Dendritic cell treated with granulocyte-macrophage colony-stimulating factor and Interleukin-4, amounts not matched to agents 40 ng/mL and 50 ng/mL, for 4 days (primary cell): Measurements from ENCODE around the gene FBXL7.

Experiments used
- H3K27ac Mint-ChIP-seq: one replicate; pipeline ENCODE4 v1.8.0; 2022; ENCODE audit warnings: mild to moderate bottlenecking, mixed read lengths
- H3K27me3 Mint-ChIP-seq: one replicate; pipeline ENCODE4 v1.8.0; 2022; ENCODE audit warnings: mild to moderate bottlenecking, mixed read lengths
- H3K36me3 Mint-ChIP-seq: one replicate; pipeline ENCODE4 v1.8.0; 2022; ENCODE audit warnings: low read depth, mixed read lengths
- H3K4me1 Mint-ChIP-seq: one replicate; pipeline ENCODE4 v1.8.0; 2022; ENCODE audit warnings: low read depth, mixed read lengths
- H3K4me3 Mint-ChIP-seq: one replicate; pipeline ENCODE4 v1.8.0; 2022; ENCODE audit warnings: mild to moderate bottlenecking, moderate library complexity, mixed read lengths
- H3K9me3 Mint-ChIP-seq: one replicate; pipeline ENCODE4 v1.8.0; 2022; ENCODE audit warnings: mixed read lengths
- intact Hi-C: fragments of 100-400 bp; cut with micrococcal nuclease; formaldehyde crosslinking; loops from one replicate; pipeline ENCODE4 v1.15.0; 2022

FBXL7 gene

GRCh38 chr5:15951126-15951525, 451.1 kb downstream of the FBXL7 start:
- no peaks in the 10 kb centered on the region for H3K27me3 Mint-ChIP-seq
- intact Hi-C loops, result no loop called here
- H3K27ac Mint-ChIP-seq, result no peak overlapping the region
- no peak overlapping the region for H3K4me3 Mint-ChIP-seq
- no peaks in the 10 kb centered on the region for H3K36me3 Mint-ChIP-seq
- no peaks in the 10 kb centered on the region for H3K4me1 Mint-ChIP-seq
- H3K9me3 Mint-ChIP-seq, result peaks cover 43% of the 10 kb centered on the region

DNA sequence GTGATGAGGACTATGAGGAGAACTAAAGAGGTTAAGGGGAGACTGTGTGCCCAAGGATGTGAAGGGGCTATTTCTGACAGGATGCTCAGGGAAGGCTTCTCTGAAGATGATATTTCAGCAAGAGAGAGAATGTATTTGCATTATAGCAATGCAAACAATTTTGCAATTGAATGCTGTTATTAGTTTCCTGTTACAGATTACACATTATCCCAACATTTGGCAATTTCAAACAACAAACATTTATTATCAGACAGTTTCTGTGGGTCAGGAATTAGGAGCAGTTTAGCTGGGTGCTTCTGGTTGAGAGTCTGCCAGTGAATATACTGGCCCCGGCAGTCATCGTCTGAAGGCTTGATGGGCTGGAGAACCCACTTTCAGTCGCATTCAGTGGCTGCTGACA, 451.6 kb downstream of the FBXL7 start:
- H3K4me3 Mint-ChIP-seq, result no peak overlapping the region
- intact Hi-C loops, result no loop called here
- H3K36me3 Mint-ChIP-seq, result no peaks in the 10 kb centered on the region
- peaks cover 43% of the 10 kb centered on the region for H3K9me3 Mint-ChIP-seq
- no peaks in the 10 kb centered on the region for H3K4me1 Mint-ChIP-seq
- H3K27me3 Mint-ChIP-seq, result no peaks in the 10 kb centered on the region
- no peak overlapping the region for H3K27ac Mint-ChIP-seq

DNA sequence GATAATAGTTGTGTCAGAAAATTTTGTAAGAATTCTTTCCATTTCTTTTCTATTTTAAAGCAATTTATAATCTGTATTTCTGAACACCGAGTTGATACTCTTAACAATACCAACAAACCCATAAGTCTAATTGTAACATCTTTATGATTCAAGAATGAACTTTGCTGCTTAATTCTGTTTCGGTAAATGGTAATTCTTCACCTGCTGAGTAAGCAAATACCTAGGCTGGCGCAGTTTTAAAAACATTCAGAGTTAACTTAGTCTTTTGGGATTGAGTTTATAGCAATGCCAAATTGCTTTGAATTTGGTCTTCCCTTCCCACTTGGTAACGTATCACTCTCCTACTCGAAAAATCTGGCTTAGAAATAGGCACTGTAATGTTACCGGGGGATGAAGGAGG, 456.6 kb downstream of the FBXL7 start:
- Mint-ChIP-seq H3K4me1 (no peaks in the 10 kb centered on the region), H3K4me3 (no peak overlapping the region), H3K9me3 (peaks cover 46% of the 10 kb centered on the region), H3K27me3 (no peaks in the 10 kb centered on the region), H3K36me3 (no peaks in the 10 kb centered on the region), H3K27ac (no peak overlapping the region)
- intact Hi-C loops, result no loop called here

DNA sequence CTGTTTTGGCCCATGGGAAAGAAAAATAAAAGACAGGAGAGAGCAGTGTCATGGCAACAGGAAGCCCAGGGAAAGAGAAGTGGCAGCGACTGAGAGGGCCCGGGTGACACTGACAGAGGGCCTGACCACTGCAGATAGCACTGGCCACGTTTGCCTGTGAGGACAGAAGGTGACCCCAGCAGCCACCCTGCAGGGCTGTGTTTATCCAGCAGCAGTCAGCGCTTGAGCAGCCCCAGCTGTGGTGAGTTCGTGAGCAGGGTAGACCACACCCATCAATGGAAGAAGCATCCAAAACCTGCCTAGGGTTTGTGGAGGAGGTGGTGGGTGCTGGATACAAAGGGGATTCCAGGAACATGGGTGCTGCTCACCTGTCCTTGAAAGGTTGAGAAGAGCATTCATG, 457.1 kb downstream of the FBXL7 start:
- H3K4me1 Mint-ChIP-seq, result no peaks in the 10 kb centered on the region
- H3K4me3 Mint-ChIP-seq, result no peak overlapping the region
- no peaks in the 10 kb centered on the region for H3K27me3 Mint-ChIP-seq
- H3K36me3 Mint-ChIP-seq, result no peaks in the 10 kb centered on the region
- peaks cover 41% of the 10 kb centered on the region for H3K9me3 Mint-ChIP-seq
- intact Hi-C loops, result no loop called here
- no peak overlapping the region for H3K27ac Mint-ChIP-seq

DNA sequence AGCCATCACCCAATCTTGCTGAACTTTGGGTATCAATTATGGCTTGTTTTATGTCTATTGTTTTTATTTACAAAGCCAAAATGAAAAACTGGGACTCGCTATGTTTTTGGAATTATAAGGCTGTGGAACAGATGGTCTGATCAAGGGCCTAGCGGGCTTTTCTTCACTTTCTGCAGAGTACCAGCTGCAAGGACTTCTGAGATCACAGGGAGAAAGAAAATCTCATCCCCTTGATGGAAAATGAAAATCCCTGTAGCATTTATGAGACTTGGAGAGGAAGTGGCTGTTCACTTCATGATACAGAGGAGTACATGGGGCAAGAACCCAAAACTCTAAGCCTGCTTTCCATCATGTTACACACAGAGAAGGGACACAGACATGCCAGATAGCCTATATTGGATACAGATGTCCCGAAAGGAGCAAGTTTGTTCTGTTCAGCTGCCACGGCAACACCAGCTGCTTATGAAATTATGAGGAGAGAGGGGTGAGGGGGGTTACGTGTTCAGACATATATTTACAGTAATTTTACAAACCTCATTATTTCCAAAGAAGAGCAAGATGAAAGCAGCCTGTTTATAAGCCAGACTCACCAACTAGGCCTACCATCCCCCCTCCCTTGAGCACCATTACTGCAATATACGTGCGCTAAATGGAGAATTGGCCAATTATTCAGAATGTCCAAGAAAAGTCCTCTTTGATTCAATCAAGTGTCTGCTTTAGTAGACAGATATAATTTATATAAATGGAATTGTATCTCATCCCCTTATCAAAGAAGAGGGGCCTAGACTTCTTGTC, 459.6 kb downstream of the FBXL7 start:
- no peaks in the 10 kb centered on the region for H3K4me1 Mint-ChIP-seq
- H3K36me3 Mint-ChIP-seq, result no peaks in the 10 kb centered on the region
- intact Hi-C loops, result no loop called here
- H3K27me3 Mint-ChIP-seq, result no peaks in the 10 kb centered on the region
- peaks cover 38% of the 10 kb centered on the region for H3K9me3 Mint-ChIP-seq
- no peak overlapping the region for H3K4me3 Mint-ChIP-seq
- H3K27ac Mint-ChIP-seq, result no peak overlapping the region

GRCh38 chr5:15966066-15966640, 466.2 kb downstream of the FBXL7 start:
- H3K27ac Mint-ChIP-seq, result no peak overlapping the region
- intact Hi-C loops, result no loop called here
- no peaks in the 10 kb centered on the region for H3K36me3 Mint-ChIP-seq
- peaks cover 16% of the 10 kb centered on the region for H3K9me3 Mint-ChIP-seq
- H3K4me3 Mint-ChIP-seq, result no peak overlapping the region
- no peaks in the 10 kb centered on the region for H3K4me1 Mint-ChIP-seq
- no peaks in the 10 kb centered on the region for H3K27me3 Mint-ChIP-seq

- Mint-ChIP-seq H3K27ac (no peak overlapping the region), H3K4me3 (no peak overlapping the region), H3K36me3 (no peaks in the 10 kb centered on the region), H3K9me3 (peaks cover 16% of the 10 kb centered on the region), H3K27me3 (no peaks in the 10 kb centered on the region), H3K4me1 (no peaks in the 10 kb centered on the region)
- intact Hi-C loops, result no loop called here
These were observed 466.7 kb downstream of the FBXL7 start for GRCh38 chr5:15966651-15967050.

- H3K4me3 Mint-ChIP-seq, result no peak overlapping the region
- H3K9me3 Mint-ChIP-seq, result peaks cover 33% of the 10 kb centered on the region
- intact Hi-C loops, result no loop called here
- no peak overlapping the region for H3K27ac Mint-ChIP-seq
- H3K4me1 Mint-ChIP-seq, result no peaks in the 10 kb centered on the region
- no peaks in the 10 kb centered on the region for H3K36me3 Mint-ChIP-seq
- no peaks in the 10 kb centered on the region for H3K27me3 Mint-ChIP-seq
These were observed 469.0 kb downstream of the FBXL7 start for GRCh38 chr5:15968993-15969392.

GRCh38 chr5:15977851-15978250, 477.9 kb downstream of the FBXL7 start:
- H3K4me1 Mint-ChIP-seq, result no peaks in the 10 kb centered on the region
- no peak overlapping the region for H3K4me3 Mint-ChIP-seq
- no peaks in the 10 kb centered on the region for H3K36me3 Mint-ChIP-seq
- no peak overlapping the region for H3K27ac Mint-ChIP-seq
- H3K27me3 Mint-ChIP-seq, result no peaks in the 10 kb centered on the region
- intact Hi-C loops, result no loop called here
- H3K9me3 Mint-ChIP-seq, result peaks cover 47% of the 10 kb centered on the region

- Mint-ChIP-seq H3K27ac (no peak overlapping the region), H3K27me3 (no peaks in the 10 kb centered on the region), H3K4me3 (no peak overlapping the region), H3K9me3 (peaks cover 40% of the 10 kb centered on the region), H3K4me1 (no peaks in the 10 kb centered on the region), H3K36me3 (no peaks in the 10 kb centered on the region)
- intact Hi-C loops, result no loop called here
These were observed 480.9 kb downstream of the FBXL7 start for GRCh38 chr5:15980835-15981234.

DNA sequence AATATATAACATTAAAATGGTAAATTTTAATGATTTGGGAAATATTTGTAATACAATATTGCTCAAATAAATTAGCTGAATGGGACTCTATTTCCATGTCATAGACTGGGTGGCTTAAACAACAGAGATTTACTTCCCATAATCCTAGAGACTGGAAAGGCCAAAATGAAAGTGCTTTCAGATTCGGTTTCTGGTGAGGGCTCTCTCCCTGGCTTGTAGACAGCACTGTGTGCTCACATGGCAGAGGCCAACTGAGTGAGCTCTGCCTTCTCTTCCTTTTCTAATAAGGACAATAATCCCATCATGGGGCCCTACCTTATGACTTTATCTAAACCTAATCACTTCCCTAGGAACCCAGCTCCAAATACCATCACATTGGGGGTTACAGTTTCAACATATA, 483.4 kb downstream of the FBXL7 start:
- Mint-ChIP-seq H3K4me1 (no peaks in the 10 kb centered on the region), H3K4me3 (no peak overlapping the region), H3K36me3 (no peaks in the 10 kb centered on the region), H3K27me3 (no peaks in the 10 kb centered on the region), H3K9me3 (peaks cover 31% of the 10 kb centered on the region), H3K27ac (no peak overlapping the region)
- intact Hi-C loops, result no loop called here
